ENCODE results near the gene PLCD3.

- no peak for TF ChIP-seq POLR2AphosphoS5 (IDR thresholded peaks at IDR 0.05)
- TF ChIP-seq CTCF (IDR thresholded peaks at IDR 0.05), result no peak
These were observed 40.4 kb downstream of the PLCD3 start for GRCh38 chr17:45091778-45092425.
